H1 (cell line): ENCODE data around the gene LDLRAD4. TPM values are rescaled to one million over a fixed set of nuclear protein-coding genes. Genes with fewer than 3 reads are reported as not detected.

Experiments
- BRCA1 ChIP-seq: IDR thresholded peaks from 2 replicates; pipeline ENCODE4 v1.6.1; 2012; ENCODE audit warnings: low read depth, low read length, improper control_type of control experiment
- JUND ChIP-seq: IDR thresholded peaks from 2 replicates; pipeline ENCODE4 v1.6.1; 2011; ENCODE audit warnings: mild to moderate bottlenecking, improper control_type of control experiment, low read length
- NANOG ChIP-seq: IDR thresholded peaks from 2 replicates; pipeline ENCODE4 v1.6.1; 2011; ENCODE audit warnings: low read length, low read depth, mild to moderate bottlenecking, inconsistent platforms; ENCODE audit not compliant: insufficient read depth, poor library complexity, severe bottlenecking
- SP1 ChIP-seq: IDR thresholded peaks from 2 replicates; pipeline ENCODE4 v1.6.1; 2011; ENCODE audit warnings: low read depth, low read length
- YY1 ChIP-seq: IDR thresholded peaks from 2 replicates; pipeline ENCODE4 v1.6.1; 2011; ENCODE audit warnings: low read depth, mild to moderate bottlenecking, low read length
- polyA plus RNA-seq, 7 experiments: library from polyadenylated mRNA; depleted of rRNA in 3 of 7; stranded (reverse) in 5 of 7; unstranded in 2 of 7; fragments of >200 nt in 5 of 7; fragments of 200-250 nt in 2 of 7; gene quantifications; 1 replicate in 5 of 7; 2 replicates in 1 of 7; 4 replicates in 1 of 7; pipeline versions ENCODE4 v1.2.1 to v1.2.3, GENCODE V29; 2011 to 2013; ENCODE audit warnings: missing spikeins in 2 of 7, mixed read lengths in 2 of 7
- total RNA-seq: library from RNA; stranded (reverse); fragmentation: NEBNext Ultra II Directional; extraction: Animal tissue kit (Norgen Biotek cat#: 25700); gene quantifications from 2 replicates; pipeline ENCODE4 v1.2.1, GENCODE V29; 2021
- TF ChIP-seq, protein P1 (sequence below): fragments of 300-600 bp; sonication (generic); IDR thresholded peaks from 2 replicates; pipeline ENCODE4 v1.7.1; 2012; ENCODE audit warnings: low read length, moderate library complexity, mild to moderate bottlenecking, inconsistent platforms; ENCODE audit not compliant: insufficient replicate concordance
- TF ChIP-seq, protein P2 (sequence below): IDR thresholded peaks from 2 replicates; pipeline ENCODE4 v1.6.1; 2011; ENCODE audit warnings: low read depth, mild to moderate bottlenecking, low read length; ENCODE audit not compliant: insufficient read depth
- TF ChIP-seq, protein P3 (sequence below): IDR thresholded peaks from 2 replicates; pipeline ENCODE4 v1.6.1; 2012; ENCODE audit warnings: inconsistent platforms

The LDLRAD4 gene
- total and polyA plus RNA-seq, 2 of the 8 experiments (the other 6 are each of a cell fraction or from before 2014, with no cell fraction given), result 0.77 to 1.4 TPM

DNA sequence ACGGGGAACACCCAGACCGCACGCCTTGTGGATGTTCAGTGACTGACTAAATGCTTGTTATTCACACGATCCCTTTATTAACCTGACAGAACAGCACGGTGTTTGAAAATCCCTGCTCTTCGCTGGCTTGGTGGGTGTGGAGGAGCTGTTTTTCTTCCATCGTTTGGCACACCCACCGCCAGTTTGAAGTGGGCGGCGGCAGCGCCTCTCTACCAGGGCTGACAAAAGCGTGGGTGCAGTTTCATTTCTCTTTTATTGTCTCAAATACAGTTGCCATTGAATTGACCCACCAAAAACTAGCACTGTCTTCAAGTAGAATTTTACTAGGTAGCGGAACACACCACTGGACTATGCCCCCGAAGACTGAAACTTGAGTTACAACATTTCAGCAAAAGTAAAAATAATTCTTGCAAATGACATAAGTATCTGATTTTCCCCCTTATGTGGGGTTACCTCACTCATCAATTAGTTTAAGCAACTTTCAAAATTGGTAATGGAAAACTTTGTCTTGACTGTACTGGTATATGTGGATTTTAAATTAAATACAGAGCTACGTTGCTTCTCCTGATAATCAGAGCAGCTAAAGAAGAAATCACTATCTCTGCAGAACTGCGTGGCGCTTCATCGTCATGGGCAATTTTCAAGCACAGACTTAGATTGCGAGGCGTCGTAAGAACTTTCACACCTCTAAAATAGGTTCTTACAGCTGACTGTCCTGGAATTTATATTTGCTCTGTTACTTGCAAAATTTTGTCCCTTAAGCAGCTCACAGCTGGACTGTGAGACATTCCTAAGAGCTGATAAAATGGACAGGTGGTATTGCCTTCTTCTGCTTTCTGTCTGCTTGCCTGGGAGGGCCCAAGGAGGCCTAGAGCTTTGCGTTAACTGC, 60.9 kb downstream of the LDLRAD4 start (continued):
- TF ChIP-seq, protein P1, sequence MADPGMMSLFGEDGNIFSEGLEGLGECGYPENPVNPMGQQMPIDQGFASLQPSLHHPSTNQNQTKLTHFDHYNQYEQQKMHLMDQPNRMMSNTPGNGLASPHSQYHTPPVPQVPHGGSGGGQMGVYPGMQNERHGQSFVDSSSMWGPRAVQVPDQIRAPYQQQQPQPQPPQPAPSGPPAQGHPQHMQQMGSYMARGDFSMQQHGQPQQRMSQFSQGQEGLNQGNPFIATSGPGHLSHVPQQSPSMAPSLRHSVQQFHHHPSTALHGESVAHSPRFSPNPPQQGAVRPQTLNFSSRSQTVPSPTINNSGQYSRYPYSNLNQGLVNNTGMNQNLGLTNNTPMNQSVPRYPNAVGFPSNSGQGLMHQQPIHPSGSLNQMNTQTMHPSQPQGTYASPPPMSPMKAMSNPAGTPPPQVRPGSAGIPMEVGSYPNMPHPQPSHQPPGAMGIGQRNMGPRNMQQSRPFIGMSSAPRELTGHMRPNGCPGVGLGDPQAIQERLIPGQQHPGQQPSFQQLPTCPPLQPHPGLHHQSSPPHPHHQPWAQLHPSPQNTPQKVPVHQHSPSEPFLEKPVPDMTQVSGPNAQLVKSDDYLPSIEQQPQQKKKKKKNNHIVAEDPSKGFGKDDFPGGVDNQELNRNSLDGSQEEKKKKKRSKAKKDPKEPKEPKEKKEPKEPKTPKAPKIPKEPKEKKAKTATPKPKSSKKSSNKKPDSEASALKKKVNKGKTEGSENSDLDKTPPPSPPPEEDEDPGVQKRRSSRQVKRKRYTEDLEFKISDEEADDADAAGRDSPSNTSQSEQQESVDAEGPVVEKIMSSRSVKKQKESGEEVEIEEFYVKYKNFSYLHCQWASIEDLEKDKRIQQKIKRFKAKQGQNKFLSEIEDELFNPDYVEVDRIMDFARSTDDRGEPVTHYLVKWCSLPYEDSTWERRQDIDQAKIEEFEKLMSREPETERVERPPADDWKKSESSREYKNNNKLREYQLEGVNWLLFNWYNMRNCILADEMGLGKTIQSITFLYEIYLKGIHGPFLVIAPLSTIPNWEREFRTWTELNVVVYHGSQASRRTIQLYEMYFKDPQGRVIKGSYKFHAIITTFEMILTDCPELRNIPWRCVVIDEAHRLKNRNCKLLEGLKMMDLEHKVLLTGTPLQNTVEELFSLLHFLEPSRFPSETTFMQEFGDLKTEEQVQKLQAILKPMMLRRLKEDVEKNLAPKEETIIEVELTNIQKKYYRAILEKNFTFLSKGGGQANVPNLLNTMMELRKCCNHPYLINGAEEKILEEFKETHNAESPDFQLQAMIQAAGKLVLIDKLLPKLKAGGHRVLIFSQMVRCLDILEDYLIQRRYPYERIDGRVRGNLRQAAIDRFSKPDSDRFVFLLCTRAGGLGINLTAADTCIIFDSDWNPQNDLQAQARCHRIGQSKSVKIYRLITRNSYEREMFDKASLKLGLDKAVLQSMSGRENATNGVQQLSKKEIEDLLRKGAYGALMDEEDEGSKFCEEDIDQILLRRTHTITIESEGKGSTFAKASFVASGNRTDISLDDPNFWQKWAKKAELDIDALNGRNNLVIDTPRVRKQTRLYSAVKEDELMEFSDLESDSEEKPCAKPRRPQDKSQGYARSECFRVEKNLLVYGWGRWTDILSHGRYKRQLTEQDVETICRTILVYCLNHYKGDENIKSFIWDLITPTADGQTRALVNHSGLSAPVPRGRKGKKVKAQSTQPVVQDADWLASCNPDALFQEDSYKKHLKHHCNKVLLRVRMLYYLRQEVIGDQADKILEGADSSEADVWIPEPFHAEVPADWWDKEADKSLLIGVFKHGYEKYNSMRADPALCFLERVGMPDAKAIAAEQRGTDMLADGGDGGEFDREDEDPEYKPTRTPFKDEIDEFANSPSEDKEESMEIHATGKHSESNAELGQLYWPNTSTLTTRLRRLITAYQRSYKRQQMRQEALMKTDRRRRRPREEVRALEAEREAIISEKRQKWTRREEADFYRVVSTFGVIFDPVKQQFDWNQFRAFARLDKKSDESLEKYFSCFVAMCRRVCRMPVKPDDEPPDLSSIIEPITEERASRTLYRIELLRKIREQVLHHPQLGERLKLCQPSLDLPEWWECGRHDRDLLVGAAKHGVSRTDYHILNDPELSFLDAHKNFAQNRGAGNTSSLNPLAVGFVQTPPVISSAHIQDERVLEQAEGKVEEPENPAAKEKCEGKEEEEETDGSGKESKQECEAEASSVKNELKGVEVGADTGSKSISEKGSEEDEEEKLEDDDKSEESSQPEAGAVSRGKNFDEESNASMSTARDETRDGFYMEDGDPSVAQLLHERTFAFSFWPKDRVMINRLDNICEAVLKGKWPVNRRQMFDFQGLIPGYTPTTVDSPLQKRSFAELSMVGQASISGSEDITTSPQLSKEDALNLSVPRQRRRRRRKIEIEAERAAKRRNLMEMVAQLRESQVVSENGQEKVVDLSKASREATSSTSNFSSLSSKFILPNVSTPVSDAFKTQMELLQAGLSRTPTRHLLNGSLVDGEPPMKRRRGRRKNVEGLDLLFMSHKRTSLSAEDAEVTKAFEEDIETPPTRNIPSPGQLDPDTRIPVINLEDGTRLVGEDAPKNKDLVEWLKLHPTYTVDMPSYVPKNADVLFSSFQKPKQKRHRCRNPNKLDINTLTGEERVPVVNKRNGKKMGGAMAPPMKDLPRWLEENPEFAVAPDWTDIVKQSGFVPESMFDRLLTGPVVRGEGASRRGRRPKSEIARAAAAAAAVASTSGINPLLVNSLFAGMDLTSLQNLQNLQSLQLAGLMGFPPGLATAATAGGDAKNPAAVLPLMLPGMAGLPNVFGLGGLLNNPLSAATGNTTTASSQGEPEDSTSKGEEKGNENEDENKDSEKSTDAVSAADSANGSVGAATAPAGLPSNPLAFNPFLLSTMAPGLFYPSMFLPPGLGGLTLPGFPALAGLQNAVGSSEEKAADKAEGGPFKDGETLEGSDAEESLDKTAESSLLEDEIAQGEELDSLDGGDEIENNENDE, result no peak
- TF ChIP-seq, protein P2, sequence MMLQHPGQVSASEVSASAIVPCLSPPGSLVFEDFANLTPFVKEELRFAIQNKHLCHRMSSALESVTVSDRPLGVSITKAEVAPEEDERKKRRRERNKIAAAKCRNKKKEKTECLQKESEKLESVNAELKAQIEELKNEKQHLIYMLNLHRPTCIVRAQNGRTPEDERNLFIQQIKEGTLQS, result no peak
- TF ChIP-seq JUND (no peak), SP1 (no peak), YY1 (no peak), NANOG (no peak), BRCA1 (no peak)
- TF ChIP-seq, protein P3, sequence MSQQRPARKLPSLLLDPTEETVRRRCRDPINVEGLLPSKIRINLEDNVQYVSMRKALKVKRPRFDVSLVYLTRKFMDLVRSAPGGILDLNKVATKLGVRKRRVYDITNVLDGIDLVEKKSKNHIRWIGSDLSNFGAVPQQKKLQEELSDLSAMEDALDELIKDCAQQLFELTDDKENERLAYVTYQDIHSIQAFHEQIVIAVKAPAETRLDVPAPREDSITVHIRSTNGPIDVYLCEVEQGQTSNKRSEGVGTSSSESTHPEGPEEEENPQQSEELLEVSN, result no peak
